Neural cell (in vitro differentiated cells): ENCODE data around the gene ECM1. TPM values are rescaled to one million over a fixed set of nuclear protein-coding genes. Genes with fewer than 3 reads are reported as not detected.

Source experiments
- H2AFZ ChIP-seq: fragments of 200-600, 300-800 bp; sonication (generic), shearing (Covaris generic); 2 replicates; pipeline ENCODE4 v1.6.0; 2014; ENCODE audit warnings: low read depth, mild to moderate bottlenecking, antibody characterized with exemption, low read length, moderate library complexity
- H3F3A ChIP-seq: fragments of 200-600 bp; shearing (Covaris generic); 2 replicates; pipeline ENCODE4 v1.6.1; 2016; ENCODE audit warnings: mild to moderate bottlenecking, moderate library complexity, mixed read lengths, antibody characterized with exemption, low read length; ENCODE audit not compliant: insufficient read depth, poor library complexity, severe bottlenecking
- H3K27ac ChIP-seq: fragments of 200-600, 300-800 bp; sonication (generic), shearing (Covaris generic); 2 replicates; pipeline ENCODE4 v1.5.1; 2014; ENCODE audit warnings: mild to moderate bottlenecking, low read length, moderate library complexity
- H3K27me3 ChIP-seq: fragments of 300-800, 200-600 bp; sonication (generic), shearing (Covaris generic); 2 replicates; pipeline ENCODE4 v1.6.0; 2014; ENCODE audit warnings: mild to moderate bottlenecking, low read depth, low read length, moderate library complexity; ENCODE audit not compliant: insufficient read depth
- H3K36me3 ChIP-seq: fragments of 300-800, 200-600 bp; sonication (generic), shearing (Covaris generic); 2 replicates; pipeline ENCODE4 v1.5.1; 2014; ENCODE audit warnings: mild to moderate bottlenecking, antibody characterized with exemption, low read length, moderate library complexity; ENCODE audit not compliant: insufficient read depth
- H3K4me2 ChIP-seq: fragments of 300-800, 200-600 bp; sonication (generic), shearing (Covaris generic); 2 replicates; pipeline ENCODE4 v1.6.0; 2014; ENCODE audit warnings: mild to moderate bottlenecking, low read length
- H3K4me3 ChIP-seq: fragments of 300-800, 200-600 bp; sonication (generic), shearing (Covaris generic); 2 replicates; pipeline ENCODE4 v1.5.1; 2014; ENCODE audit warnings: mild to moderate bottlenecking, low read length, moderate library complexity
- H3K79me2 ChIP-seq: fragments of 200-600 bp; shearing (Covaris generic); replicated peaks from 2 replicates; pipeline ENCODE4 v1.6.0; 2014; ENCODE audit warnings: mild to moderate bottlenecking, low read length, moderate library complexity; ENCODE audit not compliant: insufficient read depth
- H3K9ac ChIP-seq: fragments of 300-800, 200-600 bp; sonication (generic), shearing (Covaris generic); 2 replicates; pipeline ENCODE4 v1.6.1; 2016; ENCODE audit warnings: mild to moderate bottlenecking, low read length, mixed read lengths
- H3K9me2 ChIP-seq: fragments of 200-600 bp; shearing (Covaris generic); 2 replicates; pipeline ENCODE4 v1.6.1; 2016; ENCODE audit warnings: mild to moderate bottlenecking, low read length, mixed read lengths; ENCODE audit not compliant: insufficient read depth
- H3K9me3 ChIP-seq: fragments of 200-600, 300-800 bp; sonication (generic), shearing (Covaris generic); 2 replicates; pipeline ENCODE4 v1.6.1; 2016; ENCODE audit warnings: mild to moderate bottlenecking, mixed run types, low read length, moderate library complexity, mixed read lengths
- H4K20me1 ChIP-seq: fragments of 200-600 bp; shearing (Covaris generic); 2 replicates; pipeline ENCODE4 v1.6.1; 2016; ENCODE audit warnings: mild to moderate bottlenecking, mixed run types; ENCODE audit not compliant: insufficient read depth
- CTCF ChIP-seq: fragments of 450-650 bp; IDR thresholded peaks from 2 replicates; pipeline ENCODE4 v1.5.1; 2014; ENCODE audit warnings: antibody characterized with exemption, mild to moderate bottlenecking, moderate library complexity; ENCODE audit not compliant: poor library complexity, severe bottlenecking
- EP300 ChIP-seq: fragments of 450-650 bp; conservative IDR thresholded peaks from 2 replicates; pipeline ENCODE4 v1.6.1; 2014; ENCODE audit warnings: antibody characterized with exemption, mild to moderate bottlenecking, moderate library complexity; ENCODE audit not compliant: poor library complexity, severe bottlenecking
- EZH2 ChIP-seq: fragments of 200-600, 300-800 bp; shearing (Covaris generic), sonication (generic); IDR thresholded peaks from 2 replicates; pipeline ENCODE4 v1.6.1; 2014; ENCODE audit warnings: antibody characterized with exemption, low read length, borderline replicate concordance, mild to moderate bottlenecking; ENCODE audit not compliant: insufficient read depth, poor library complexity, severe bottlenecking
- MXI1 ChIP-seq: fragments of 450-650 bp; conservative IDR thresholded peaks from 2 replicates; pipeline ENCODE4 v1.6.1; 2014; ENCODE audit warnings: antibody characterized with exemption, mild to moderate bottlenecking; ENCODE audit not compliant: poor library complexity, severe bottlenecking
- POLR2AphosphoS5 ChIP-seq: IDR thresholded peaks from 2 replicates; pipeline ENCODE4 v1.6.1; 2012
- RAD21 ChIP-seq: fragments of 450-650 bp; conservative IDR thresholded peaks from 2 replicates; pipeline ENCODE4 v1.6.1; 2014; ENCODE audit warnings: antibody characterized with exemption, mild to moderate bottlenecking, moderate library complexity
- REST ChIP-seq: IDR thresholded peaks from 2 replicates; pipeline ENCODE4 v1.6.1; 2012; ENCODE audit warnings: borderline replicate concordance
- SMC3 ChIP-seq: fragments of 450-650 bp; conservative IDR thresholded peaks from 2 replicates; pipeline ENCODE4 v1.6.1; 2014; ENCODE audit warnings: antibody characterized with exemption, mild to moderate bottlenecking, moderate library complexity; ENCODE audit not compliant: poor library complexity
- TAF1 ChIP-seq: IDR thresholded peaks from 2 replicates; pipeline ENCODE4 v1.6.1; 2012; ENCODE audit warnings: low read depth
- polyA plus RNA-seq: library from polyadenylated mRNA; depleted of rRNA; stranded (reverse); fragments of >200 nt; gene quantifications from 2 replicates; pipeline ENCODE4 v1.2.3, GENCODE V29; 2014

The ECM1 gene
- polyA plus RNA-seq, 1 donor from 2014 or later, result 2.3 TPM

- Histone ChIP-seq H3K27me3 (no peaks in the 10 kb centered on the region), H3K79me2 (no peaks in the 10 kb centered on the region), H3K9ac (no peak overlapping the region), H3K4me3 (no peak overlapping the region), H3K9me2 (no peaks in the 10 kb centered on the region), H4K20me1 (no peaks in the 10 kb centered on the region), H3K27ac (no peak overlapping the region), H3K9me3 (no peaks in the 10 kb centered on the region), H2AFZ (no peak overlapping the region), H3K36me3 (no peaks in the 10 kb centered on the region), H3F3A (no peaks in the 10 kb centered on the region), H3K4me2 (no peak overlapping the region)
- TF ChIP-seq TAF1 (no peak), POLR2AphosphoS5 (no peak), REST (no peak), EP300 (no peak)
Measured at GRCh38 chr1:150466964-150467363, 40.9 kb upstream of the ECM1 start.

GRCh38 chr1:150469291-150469690, 38.6 kb upstream of the ECM1 start:
- Histone ChIP-seq H3K9me2 (no peaks in the 10 kb centered on the region), H3K4me3 (no peak overlapping the region), H3K36me3 (peaks cover 4% of the 10 kb centered on the region), H2AFZ (no peak overlapping the region), H3K9ac (no peak overlapping the region), H4K20me1 (no peaks in the 10 kb centered on the region), H3K9me3 (no peaks in the 10 kb centered on the region), H3K4me2 (no peak overlapping the region), H3K79me2 (no peaks in the 10 kb centered on the region), H3K27ac (no peak overlapping the region), H3K27me3 (no peaks in the 10 kb centered on the region), H3F3A (no peaks in the 10 kb centered on the region)
- TF ChIP-seq EZH2 (no peak), CTCF (no peak), RAD21 (no peak), SMC3 (no peak), REST (no peak), POLR2AphosphoS5 (no peak), MXI1 (no peak), EP300 (no peak), TAF1 (no peak)
